ENCODE data around the gene BAZ1A.

BAZ1A gene

GRCh38 chr14:34714320-34715126, 160.6 kb downstream of the BAZ1A start, which contains the start of gene CFL2:
TSS of gene CFL2 (minus strand) at chr14:34714593. CDS start at chr14:34714540, 53 bp downstream.
- H3K27me3 ChIP-seq (replicated peaks in 2 of 5; ENCODE audit: control insufficient read depth in 4 of 5, insufficient read depth in 5 of 5, low read length in 4 of 5) = peaks cover 0 to 2% (median 0%) of the 10 kb centered on the region in 5 experiments
- whole genome bisulfite sequencing (ENCODE audit: insufficient coverage) = 0% methylated on average over 58 of the region's 76 CpGs
- ChIA-PET POLR2A (no interaction called here), CTCF (interaction anchor here (0.8 to 6.2 kb wide), 4 partner anchors 8 to 43 kb away, joined by 3 to 39 read pairs (median 4); no protein-coding TSS in a partner anchor)
- peak; percentile 72 to 86 (median 80) for DNase-seq
- H3K4me1 ChIP-seq (ENCODE audit: control extremely low read depth in 1 of 4, control insufficient read depth in 4 of 4, insufficient read depth in 4 of 4, low read length in 3 of 4) = peaks cover 2 to 23% (median 15%) of the 10 kb centered on the region in 4 experiments
- H3K9me3 ChIP-seq (ENCODE audit: control extremely low read depth in 1 of 5, control insufficient read depth in 4 of 5, insufficient read depth in 2 of 5, low read depth in 1 of 5, low read length in 4 of 5) = no peaks in the 10 kb centered on the region
- H3K27ac ChIP-seq (ENCODE audit: insufficient read depth in 1 of 2, low read depth in 1 of 2, low read length in 2 of 2, poor library complexity in 1 of 2, severe bottlenecking in 2 of 2) = peak within 1 kb of the TSS; percentile 66 to 85
- H3K36me3 ChIP-seq (ENCODE audit: control insufficient read depth in 4 of 4, insufficient read depth in 4 of 4, low read length in 3 of 4) = peaks cover 4 to 14% (median 12%) of the 10 kb centered on the region in 4 experiments
- peak within 1 kb of the TSS; percentile 77 to 89 (median 83) for H3K4me3 ChIP-seq (ENCODE audit: control insufficient read depth in 1 of 7, extremely low read depth in 1 of 7, insufficient read depth in 4 of 7, low read depth in 2 of 7, low read length in 6 of 7)

GRCh38 chr14:34713681-34714319, 161.4 kb downstream of the BAZ1A start:
- DNase-seq = peak in 2 of 3 donors; percentile 72 to 78
- 8% methylated on average over 14 of the region's 33 CpGs for WGBS (ENCODE audit: insufficient coverage)
- Histone ChIP-seq H3K9me3 (ENCODE audit: control extremely low read depth in 1 of 5, control insufficient read depth in 4 of 5, insufficient read depth in 2 of 5, low read depth in 1 of 5, low read length in 4 of 5) (no peaks in the 10 kb centered on the region), H3K4me1 (ENCODE audit: control extremely low read depth in 1 of 4, control insufficient read depth in 4 of 4, insufficient read depth in 4 of 4, low read length in 3 of 4) (peaks cover 2 to 23% (median 15%) of the 10 kb centered on the region in 4 experiments), H3K27me3 (replicated peaks in 2 of 5; ENCODE audit: control insufficient read depth in 4 of 5, insufficient read depth in 5 of 5, low read length in 4 of 5) (no peaks in the 10 kb centered on the region), H3K4me3 (ENCODE audit: control insufficient read depth in 1 of 7, extremely low read depth in 1 of 7, insufficient read depth in 4 of 7, low read depth in 2 of 7, low read length in 6 of 7) (peak overlapping the region; percentile 77 to 89 (median 83)), H3K27ac (ENCODE audit: insufficient read depth in 1 of 2, low read depth in 1 of 2, low read length in 2 of 2, poor library complexity in 1 of 2, severe bottlenecking in 2 of 2) (peak overlapping the region; percentile 66 to 85), H3K36me3 (ENCODE audit: control insufficient read depth in 4 of 4, insufficient read depth in 4 of 4, low read length in 3 of 4) (peaks cover 4 to 14% (median 12%) of the 10 kb centered on the region in 4 experiments)
- ChIA-PET POLR2A (no interaction called here), CTCF (interaction anchor here (0.8 to 6.2 kb wide), 4 partner anchors 9 to 42 kb away, joined by 3 to 39 read pairs (median 4); no protein-coding TSS in a partner anchor)

- ChIA-PET CTCF (interaction anchor here (0.8 to 6.2 kb wide), 3 partner anchors 9 to 41 kb away, joined by 3 to 39 read pairs (median 6); no protein-coding TSS in a partner anchor), POLR2A (no interaction called here)
- no peaks in the 10 kb centered on the region for H3K9me3 ChIP-seq (ENCODE audit: control extremely low read depth in 1 of 5, control insufficient read depth in 4 of 5, insufficient read depth in 2 of 5, low read depth in 1 of 5, low read length in 4 of 5)
- peaks cover 2 to 23% (median 15%) of the 10 kb centered on the region in 4 experiments for H3K4me1 ChIP-seq (ENCODE audit: control extremely low read depth in 1 of 4, control insufficient read depth in 4 of 4, insufficient read depth in 4 of 4, low read length in 3 of 4)
- no peaks in the 10 kb centered on the region for H3K27me3 ChIP-seq (replicated peaks in 2 of 5; ENCODE audit: control insufficient read depth in 4 of 5, insufficient read depth in 5 of 5, low read length in 4 of 5)
- peak overlapping the region in 6 of 7 experiments; percentile 77 to 89 (median 82) for H3K4me3 ChIP-seq (ENCODE audit: control insufficient read depth in 1 of 7, extremely low read depth in 1 of 7, insufficient read depth in 4 of 7, low read depth in 2 of 7, low read length in 6 of 7)
- peaks cover 4 to 14% (median 12%) of the 10 kb centered on the region in 4 experiments for H3K36me3 ChIP-seq (ENCODE audit: control insufficient read depth in 4 of 4, insufficient read depth in 4 of 4, low read length in 3 of 4)
- DNase-seq = no peak
- H3K27ac ChIP-seq (ENCODE audit: insufficient read depth in 1 of 2, low read depth in 1 of 2, low read length in 2 of 2, poor library complexity in 1 of 2, severe bottlenecking in 2 of 2) = peak overlapping the region; percentile 66 to 85
- 74% methylated on average over 5 of the region's 6 CpGs for WGBS (ENCODE audit: insufficient coverage)
Measured at GRCh38 chr14:34713122-34713680, 162.0 kb downstream of the BAZ1A start.

GRCh38 chr14:34711796-34712712, 163.1 kb downstream of the BAZ1A start:
- POLR2A ChIA-PET = no interaction called here
- H3K36me3 ChIP-seq (ENCODE audit: control insufficient read depth in 4 of 4, insufficient read depth in 4 of 4, low read length in 3 of 4) = peaks cover 4 to 14% (median 12%) of the 10 kb centered on the region in 4 experiments
- H3K4me3 ChIP-seq (ENCODE audit: control insufficient read depth in 1 of 7, extremely low read depth in 1 of 7, insufficient read depth in 4 of 7, low read depth in 2 of 7, low read length in 6 of 7) = no peak overlapping the region
- H3K27ac ChIP-seq (ENCODE audit: insufficient read depth in 1 of 2, low read depth in 1 of 2, low read length in 2 of 2, poor library complexity in 1 of 2, severe bottlenecking in 2 of 2) = no peak overlapping the region
- no CpG with 5 or more reads among the region's 4 CpGs for WGBS (ENCODE audit: insufficient coverage)
- CTCF ChIA-PET = interaction anchor here (6.2 kb wide), 1 partner anchor 40 kb away, joined by 39 read pairs; no protein-coding TSS in a partner anchor
- no peaks in the 10 kb centered on the region for H3K9me3 ChIP-seq (ENCODE audit: control extremely low read depth in 1 of 5, control insufficient read depth in 4 of 5, insufficient read depth in 2 of 5, low read depth in 1 of 5, low read length in 4 of 5)
- no peak for DNase-seq
- peaks cover 2 to 23% (median 15%) of the 10 kb centered on the region in 4 experiments for H3K4me1 ChIP-seq (ENCODE audit: control extremely low read depth in 1 of 4, control insufficient read depth in 4 of 4, insufficient read depth in 4 of 4, low read length in 3 of 4)
- H3K27me3 ChIP-seq (replicated peaks in 2 of 5; ENCODE audit: control insufficient read depth in 4 of 5, insufficient read depth in 5 of 5, low read length in 4 of 5) = no peaks in the 10 kb centered on the region

GRCh38 chr14:34711169-34711568, 164.0 kb downstream of the BAZ1A start:
- DNase-seq = no peak
- Histone ChIP-seq H3K4me1 (ENCODE audit: control extremely low read depth in 1 of 4, control insufficient read depth in 4 of 4, insufficient read depth in 4 of 4, low read length in 3 of 4) (peaks cover 2 to 23% (median 14%) of the 10 kb centered on the region in 4 experiments), H3K9me3 (ENCODE audit: control extremely low read depth in 1 of 5, control insufficient read depth in 4 of 5, insufficient read depth in 2 of 5, low read depth in 1 of 5, low read length in 4 of 5) (no peaks in the 10 kb centered on the region), H3K27ac (ENCODE audit: insufficient read depth in 1 of 2, low read depth in 1 of 2, low read length in 2 of 2, poor library complexity in 1 of 2, severe bottlenecking in 2 of 2) (no peak overlapping the region), H3K36me3 (ENCODE audit: control insufficient read depth in 4 of 4, insufficient read depth in 4 of 4, low read length in 3 of 4) (peaks cover 4 to 14% (median 12%) of the 10 kb centered on the region in 4 experiments), H3K27me3 (replicated peaks in 2 of 5; ENCODE audit: control insufficient read depth in 4 of 5, insufficient read depth in 5 of 5, low read length in 4 of 5) (no peaks in the 10 kb centered on the region), H3K4me3 (ENCODE audit: control insufficient read depth in 1 of 7, extremely low read depth in 1 of 7, insufficient read depth in 4 of 7, low read depth in 2 of 7, low read length in 6 of 7) (no peak overlapping the region)
- ChIA-PET CTCF (interaction anchor here (1.5 to 6.2 kb wide), 2 partner anchors 12 to 39 kb away, joined by 9 to 39 read pairs; no protein-coding TSS in a partner anchor), POLR2A (no interaction called here)
- WGBS (ENCODE audit: insufficient coverage) = 86% methylated on average over 1 of the region's 3 CpGs

GRCh38 chr14:34710744-34711143, 164.4 kb downstream of the BAZ1A start:
- no peak overlapping the region for H3K4me3 ChIP-seq (ENCODE audit: control insufficient read depth in 1 of 7, extremely low read depth in 1 of 7, insufficient read depth in 4 of 7, low read depth in 2 of 7, low read length in 6 of 7)
- H3K4me1 ChIP-seq (ENCODE audit: control extremely low read depth in 1 of 4, control insufficient read depth in 4 of 4, insufficient read depth in 4 of 4, low read length in 3 of 4) = peaks cover 2 to 20% (median 13%) of the 10 kb centered on the region in 4 experiments
- H3K36me3 ChIP-seq (ENCODE audit: control insufficient read depth in 4 of 4, insufficient read depth in 4 of 4, low read length in 3 of 4) = peaks cover 4 to 14% (median 12%) of the 10 kb centered on the region in 4 experiments
- DNase-seq = no peak
- WGBS (ENCODE audit: insufficient coverage) = 100% methylated on average over 2 of the region's 2 CpGs
- H3K27ac ChIP-seq (ENCODE audit: insufficient read depth in 1 of 2, low read depth in 1 of 2, low read length in 2 of 2, poor library complexity in 1 of 2, severe bottlenecking in 2 of 2) = no peak overlapping the region
- H3K27me3 ChIP-seq (replicated peaks in 2 of 5; ENCODE audit: control insufficient read depth in 4 of 5, insufficient read depth in 5 of 5, low read length in 4 of 5) = no peaks in the 10 kb centered on the region
- POLR2A ChIA-PET = no interaction called here
- CTCF ChIA-PET = interaction anchor here (1.4 to 6.2 kb wide), 4 partner anchors 12 to 39 kb away, joined by 3 to 39 read pairs (median 6); no protein-coding TSS in a partner anchor
- H3K9me3 ChIP-seq (ENCODE audit: control extremely low read depth in 1 of 5, control insufficient read depth in 4 of 5, insufficient read depth in 2 of 5, low read depth in 1 of 5, low read length in 4 of 5) = no peaks in the 10 kb centered on the region
